Lung (tissue), 12 donors: ENCODE measurements around the gene AQP1. TPM values are rescaled to one million over a fixed set of nuclear protein-coding genes. Genes with fewer than 3 reads are reported as not detected.
A peak's percentile ranks its signal among the peaks of the same experiment; 100 is the strongest.

ENCODE experiments used
- ATAC-seq: fragments of 200-7000 bp; cut with Tn5 transposase; one replicate; pipeline ENCODE4 v1.9.1; 2020; ENCODE audit warnings: moderate number of reproducible peaks; ENCODE audit not compliant: insufficient read depth, low FRiP score
- DNase-seq, 3 donors: peaks; one replicate each; pipeline ENCODE4 v3.0.0-alpha.2; 2013 to 2017
- H3K27ac ChIP-seq, 2 donors: one replicate each; pipeline ENCODE4 v1.5.1; 2013; ENCODE audit warnings: mild to moderate bottlenecking in 2 of 2, moderate library complexity in 2 of 2, control low read depth in 1 of 2, inconsistent platforms in 1 of 2, low read depth in 1 of 2, low read length in 1 of 2
- H3K27me3 ChIP-seq, 3 donors: one replicate each; pipeline ENCODE4 v1.5.1; 2013; ENCODE audit warnings: low read length in 2 of 3; ENCODE audit not compliant: control insufficient read depth in 3 of 3, insufficient read depth in 3 of 3
- H3K36me3 ChIP-seq, 4 donors: one replicate each; pipeline ENCODE4 v1.5.1; 2013; ENCODE audit warnings: low read length in 4 of 4, mild to moderate bottlenecking in 1 of 4, moderate library complexity in 1 of 4; ENCODE audit not compliant: control insufficient read depth in 4 of 4, insufficient read depth in 4 of 4
- H3K4me1 ChIP-seq, 5 donors: one replicate each; pipeline ENCODE4 v1.5.1; 2013; ENCODE audit warnings: low read length in 5 of 5, mild to moderate bottlenecking in 2 of 5, moderate library complexity in 1 of 5; ENCODE audit not compliant: control insufficient read depth in 5 of 5, insufficient read depth in 5 of 5
- H3K4me3 ChIP-seq: one replicate; pipeline ENCODE4 v1.5.1; 2013; ENCODE audit warnings: mild to moderate bottlenecking, control low read depth, moderate library complexity
- H3K9ac ChIP-seq, 2 donors: one replicate each; pipeline ENCODE4 v1.5.1; 2013; ENCODE audit warnings: low read length in 2 of 2, control low read depth in 1 of 2; ENCODE audit not compliant: insufficient read depth in 1 of 2
- H3K9me3 ChIP-seq, 4 donors: one replicate each; pipeline ENCODE4 v1.5.1; 2013; ENCODE audit warnings: low read length in 3 of 4, mild to moderate bottlenecking in 1 of 4, moderate library complexity in 1 of 4; ENCODE audit not compliant: control insufficient read depth in 4 of 4, insufficient read depth in 3 of 4
- CTCF ChIP-seq: IDR thresholded peaks from 2 replicates; pipeline ENCODE4 v1.5.1; 2012; ENCODE audit warnings: mild to moderate bottlenecking; ENCODE audit errors: control extremely low read depth, extremely low read depth
- WGBS, 2 donors: extraction: QIAGEN DNeasy Blood & Tissue Kit; methylation state at CpG; one replicate each; pipeline ENCODE4 v1.1.7; 2013; 5-methylcytosine and 5-hydroxymethylcytosine counted together
- polyA plus RNA-seq, 2 donors: library from polyadenylated mRNA; stranded (reverse); fragments of 200-250 nt; gene quantifications; one replicate each; pipeline ENCODE4 v1.2.1, GENCODE V29; 2013
- total RNA-seq, 2 donors: library from RNA; depleted of rRNA in 1 of 2; stranded (reverse); fragments of >200 nt in 1 of 2; gene quantifications; one replicate each; pipeline ENCODE4 v1.2.1, GENCODE V29; 2014 to 2021
- donor health status: control.
- donor health status: control.
- donor health status: Bipolar disorder and iron deficiency.
- donor health status: healthy.
- donor health status: DM: yes; HTN: yes; CAD: no.

AQP1 gene
- total and polyA plus RNA-seq, 4 donors, result 267 to 655 (median 428) TPM

GRCh38 chr7:30877015-30877769 is 34.5 kb upstream of the AQP1 start:
- no peak overlapping the region for H3K9ac ChIP-seq
- no peak for TF ChIP-seq CTCF
- 66 to 72% methylated on average over 9 of the region's 9 CpGs for WGBS, 2 donors
- H3K36me3 ChIP-seq, result peaks cover 0 to 17% (median 9%) of the 10 kb centered on the region in 4 donors
- peak overlapping the region; percentile 37 to 64 for H3K27ac ChIP-seq
- no peaks in the 10 kb centered on the region for H3K27me3 ChIP-seq
- no peak overlapping the region for H3K4me3 ChIP-seq
- peaks cover 0 to 6% (median 0%) of the 10 kb centered on the region in 4 donors for H3K9me3 ChIP-seq
- ATAC-seq (no peak), DNase-seq (no peak)
- peaks cover 0 to 14% (median 0%) of the 10 kb centered on the region in 5 donors for H3K4me1 ChIP-seq

- Histone ChIP-seq H3K4me1 (peaks cover 0 to 14% (median 0%) of the 10 kb centered on the region in 5 donors), H3K9me3 (peaks cover 0 to 6% (median 0%) of the 10 kb centered on the region in 4 donors), H3K36me3 (peaks cover 0 to 10% (median 7%) of the 10 kb centered on the region in 4 donors), H3K27ac (no peak overlapping the region), H3K27me3 (no peaks in the 10 kb centered on the region), H3K4me3 (no peak overlapping the region), H3K9ac (no peak overlapping the region)
- 84 to 93% methylated on average over 5 of the region's 5 CpGs for WGBS, 2 donors
- no peak for DNase-seq
- ATAC-seq, result no peak
- TF ChIP-seq CTCF, result no peak
These were observed 33.7 kb upstream of the AQP1 start for GRCh38 chr7:30877993-30878392.

GRCh38 chr7:30879139-30880124 is 32.2 kb upstream of the AQP1 start:
- no peak for DNase-seq
- Histone ChIP-seq H3K9ac (no peak overlapping the region), H3K36me3 (peaks cover 0 to 10% (median 3%) of the 10 kb centered on the region in 4 donors), H3K27ac (no peak overlapping the region), H3K4me3 (no peak overlapping the region), H3K9me3 (peaks cover 0 to 3% (median 0%) of the 10 kb centered on the region in 4 donors), H3K4me1 (peaks cover 0 to 18% (median 0%) of the 10 kb centered on the region in 5 donors), H3K27me3 (no peaks in the 10 kb centered on the region)
- WGBS, 2 donors, result 79 to 84% methylated on average over 14 of the region's 14 CpGs
- no peak for TF ChIP-seq CTCF
- peak; percentile 29 for ATAC-seq
